Fibroblast of gingiva (primary cell): Measurements from ENCODE around the gene ZNF277.
A peak's percentile ranks its signal among the peaks of the same experiment; 100 is the strongest.

Source experiments
- DNase-seq: peaks from one replicate; pipeline ENCODE4 v3.0.0-alpha.2; 2011; ENCODE audit warnings: low read depth

ZNF277 gene

GRCh38 chr7:112206238-112206990, at the start of gene ZNF277, which contains the start of gene DOCK4:
Gene ZNF277 (plus strand): TSS chr7:112206695. CDS start chr7:112206717, 22 bp downstream.
Gene DOCK4 (minus strand): TSS chr7:112206399. CDS start chr7:112206138, 261 bp downstream.
- DNase-seq, result peak; percentile 99

GRCh38 chr7:112157072-112157471, 49.4 kb upstream of the ZNF277 start:
- peak; percentile 52 for DNase-seq

DNA sequence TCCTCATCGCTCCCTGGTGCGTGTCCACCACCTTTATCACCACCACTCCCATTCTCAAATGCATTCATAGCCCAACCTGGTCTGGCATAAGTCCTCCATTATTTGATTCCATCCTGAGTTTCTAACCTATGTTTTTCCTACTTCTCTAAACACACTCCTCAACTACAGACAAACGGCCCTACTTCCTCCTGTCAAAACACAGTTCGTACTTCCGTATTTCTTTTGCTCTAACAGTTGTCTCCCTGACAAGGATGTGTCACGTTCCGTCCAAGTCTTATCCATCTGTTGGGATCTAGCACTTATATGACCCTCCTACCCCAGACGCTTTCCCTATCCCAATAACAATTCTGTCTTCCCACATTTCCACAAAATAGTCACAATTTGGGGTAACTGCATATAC, 47.1 kb upstream of the ZNF277 start:
- no peak for DNase-seq

- DNase-seq, result no peak
Measured at GRCh38 chr7:112160130-112160770, 46.2 kb upstream of the ZNF277 start.

GRCh38 chr7:112160771-112161150, 45.7 kb upstream of the ZNF277 start:
- DNase-seq, result no peak

DNA sequence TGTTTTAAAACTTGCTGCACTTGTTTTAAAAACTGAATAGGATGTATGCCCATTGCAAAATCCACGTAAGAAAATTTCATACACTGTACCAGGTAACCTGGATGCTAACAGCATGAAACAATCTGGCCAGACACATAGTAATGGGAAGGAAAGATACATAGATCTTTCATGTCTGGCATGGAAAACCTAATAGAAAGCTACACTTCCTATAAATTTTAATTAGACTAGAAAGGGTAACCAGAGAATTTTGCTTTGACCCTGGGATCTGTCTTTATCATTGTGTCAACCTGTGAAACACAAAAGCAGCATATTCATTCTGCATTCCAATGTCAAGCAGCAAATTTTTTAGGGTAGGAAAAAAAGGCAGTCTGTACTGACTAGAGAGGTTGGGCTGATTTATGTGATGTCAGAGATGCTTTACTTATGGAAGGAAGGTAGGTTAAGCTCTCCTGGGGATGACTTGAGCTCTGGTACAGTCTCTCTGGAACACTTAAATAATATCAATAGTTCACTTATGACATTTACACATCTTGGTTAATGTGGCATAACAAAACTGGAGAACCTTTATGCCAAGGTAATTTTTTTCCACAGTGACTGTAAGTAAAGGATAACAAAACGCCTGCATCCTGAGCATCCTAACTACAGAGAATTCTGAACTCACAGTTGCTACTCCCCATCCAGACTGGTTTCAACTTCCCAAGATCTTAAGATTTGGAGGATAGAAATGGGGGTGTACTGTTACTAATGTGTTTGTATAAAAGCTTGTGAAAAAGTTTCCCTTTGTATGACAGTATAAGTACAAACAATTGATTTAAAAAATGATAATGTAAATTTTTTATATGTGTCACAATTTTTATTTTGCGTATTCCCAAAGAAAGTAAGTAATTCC, 45.0 kb upstream of the ZNF277 start:
- no peak for DNase-seq

GRCh38 chr7:112162142-112162766, 44.2 kb upstream of the ZNF277 start:
- peak; percentile 36 for DNase-seq

DNA sequence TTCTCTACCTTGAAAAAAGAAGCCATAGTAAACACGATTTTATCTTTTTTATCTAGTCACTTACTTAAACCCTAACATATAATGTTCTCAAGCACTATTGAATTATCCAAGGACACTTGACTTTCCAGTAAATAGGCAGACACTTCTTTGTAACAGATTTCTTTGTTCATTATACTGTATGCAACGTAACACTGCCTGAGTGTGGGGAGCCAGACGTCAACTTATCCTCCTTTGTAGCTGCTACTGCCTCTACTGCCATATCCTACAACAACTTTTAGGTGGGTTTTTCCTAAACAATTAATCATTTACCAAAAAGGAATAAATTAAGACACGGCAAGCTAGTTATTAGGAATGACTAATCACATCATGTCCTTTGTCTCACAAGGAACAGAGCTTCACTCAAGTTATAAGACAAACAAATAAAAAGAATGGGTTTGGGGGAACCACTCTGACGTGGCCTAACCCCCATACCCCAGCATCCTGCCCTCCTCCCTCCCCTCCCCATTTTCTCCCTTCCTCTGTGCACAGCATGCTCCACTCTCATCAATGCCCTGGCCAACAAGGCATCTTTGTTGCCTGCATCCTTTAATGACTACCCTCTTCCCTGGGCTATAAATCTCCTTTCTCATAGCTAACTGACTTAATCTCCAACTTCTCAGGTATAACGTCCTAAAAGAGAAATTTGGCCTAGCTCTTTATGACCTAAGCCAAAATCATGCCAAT, 43.5 kb upstream of the ZNF277 start:
- no peak for DNase-seq

DNA sequence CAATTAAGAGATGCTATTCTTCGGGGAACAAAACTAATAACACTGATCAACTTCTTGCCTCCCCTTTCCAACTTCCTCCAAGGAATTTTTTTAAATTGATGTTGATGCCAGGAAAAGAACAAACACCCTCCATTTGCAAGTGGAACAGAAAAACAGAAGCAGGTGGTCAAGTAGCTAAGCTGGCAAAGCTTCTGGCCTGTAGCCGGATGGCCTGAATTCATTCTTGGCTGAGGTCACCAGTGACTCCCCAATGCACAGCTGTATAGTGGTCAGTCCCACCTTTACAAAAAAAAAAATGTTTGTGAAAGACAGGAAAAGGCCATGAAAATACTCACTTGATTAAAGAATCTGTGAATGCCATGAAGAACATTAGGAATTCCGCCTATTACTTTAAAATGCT, 39.3 kb upstream of the ZNF277 start:
- no peak for DNase-seq

DNA sequence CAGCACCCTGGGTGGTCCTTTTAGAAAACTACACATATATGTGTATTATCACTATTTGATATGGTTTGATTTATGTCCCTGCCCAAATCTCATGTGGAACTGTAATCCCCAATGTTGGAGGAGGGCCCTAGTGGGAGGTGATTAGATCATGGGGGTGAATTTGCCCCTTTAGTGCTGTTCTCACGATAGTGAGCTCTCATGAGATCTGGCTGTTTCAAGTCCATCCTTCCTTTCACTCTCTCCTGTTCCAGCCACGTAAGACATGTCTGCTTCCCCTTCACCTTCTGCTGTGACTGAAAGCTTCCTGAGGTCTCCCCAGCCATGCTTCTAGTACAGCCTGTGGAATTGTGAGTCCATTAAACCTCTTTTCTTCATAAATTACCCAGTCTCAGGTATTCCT, 37.6 kb upstream of the ZNF277 start:
- no peak for DNase-seq

GRCh38 chr7:112171673-112172072, 34.8 kb upstream of the ZNF277 start:
- no peak for DNase-seq

DNA sequence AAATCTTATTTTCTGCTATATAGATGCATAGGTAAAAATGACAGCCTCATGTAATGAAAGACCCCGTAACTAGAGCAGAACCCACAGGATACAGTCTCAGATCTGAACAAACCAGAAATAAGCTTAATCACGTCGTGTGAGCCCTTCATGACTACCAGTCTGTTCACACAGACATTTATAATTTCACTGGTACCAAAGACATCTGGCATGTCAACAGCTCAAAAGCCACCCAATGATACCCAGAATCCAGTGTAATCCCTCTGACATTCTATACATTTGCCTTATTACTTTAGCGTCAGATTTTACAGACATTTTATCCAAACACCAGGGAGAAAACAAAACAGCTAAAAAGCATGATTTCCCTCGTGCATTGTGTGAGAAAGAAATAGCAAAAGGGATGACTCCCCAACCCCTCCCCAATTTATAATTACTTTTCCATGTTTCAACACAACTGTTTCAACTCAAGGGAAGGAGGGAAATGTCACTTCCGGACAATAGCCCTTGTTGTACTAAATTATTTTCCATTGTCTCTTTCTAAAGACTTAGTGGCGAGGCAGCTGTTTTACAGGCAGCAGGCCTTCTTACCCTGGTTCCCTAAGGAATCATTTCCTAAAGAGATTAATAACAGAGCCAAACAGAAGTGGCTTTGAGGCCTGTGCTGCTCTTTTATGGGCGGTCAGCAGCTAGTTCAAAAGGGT, 33.5 kb upstream of the ZNF277 start:
- peak; percentile 14 for DNase-seq

GRCh38 chr7:112173568-112173905, 33.0 kb upstream of the ZNF277 start:
- DNase-seq, result no peak

GRCh38 chr7:112174192-112174591, 32.3 kb upstream of the ZNF277 start:
- no peak for DNase-seq

- no peak for DNase-seq
Measured at GRCh38 chr7:112176241-112176640, 30.3 kb upstream of the ZNF277 start.

DNA sequence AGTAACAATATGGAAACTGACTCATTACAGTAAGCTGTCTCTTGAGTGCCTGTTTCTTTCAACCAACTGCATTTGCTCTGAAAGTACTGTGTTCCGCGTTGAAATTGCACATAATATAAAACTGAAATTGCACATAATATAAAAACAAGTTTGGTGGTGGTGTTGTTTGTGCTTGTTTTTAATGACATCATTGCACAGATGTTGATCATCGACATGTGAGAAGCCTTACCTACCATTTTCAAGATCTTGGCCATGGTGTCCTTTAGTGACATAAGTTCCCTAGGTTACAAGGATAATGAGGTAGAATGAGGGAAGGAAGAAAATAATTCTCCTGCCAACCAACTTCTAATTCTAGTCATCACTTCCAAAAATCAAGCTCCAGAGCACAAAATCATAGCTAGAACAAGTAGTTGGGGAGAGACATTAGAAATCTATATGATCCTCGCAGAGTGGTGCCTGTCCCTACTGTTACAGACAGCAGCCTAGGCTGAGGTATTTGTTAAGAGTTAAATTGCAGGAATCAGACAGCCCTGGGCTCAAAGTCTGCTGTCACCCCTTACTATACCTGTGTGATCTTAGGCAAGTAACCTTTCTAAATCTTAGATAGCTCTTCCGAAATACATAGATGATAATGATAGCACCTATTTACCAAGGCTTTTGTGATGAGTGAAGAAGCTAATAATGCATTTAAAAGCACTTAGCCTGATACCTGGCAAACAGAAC, 29.6 kb upstream of the ZNF277 start:
- no peak for DNase-seq

GRCh38 chr7:112180223-112180622, 26.3 kb upstream of the ZNF277 start:
- no peak for DNase-seq

- no peak for DNase-seq
Measured at GRCh38 chr7:112182749-112183148, 23.7 kb upstream of the ZNF277 start.

DNA sequence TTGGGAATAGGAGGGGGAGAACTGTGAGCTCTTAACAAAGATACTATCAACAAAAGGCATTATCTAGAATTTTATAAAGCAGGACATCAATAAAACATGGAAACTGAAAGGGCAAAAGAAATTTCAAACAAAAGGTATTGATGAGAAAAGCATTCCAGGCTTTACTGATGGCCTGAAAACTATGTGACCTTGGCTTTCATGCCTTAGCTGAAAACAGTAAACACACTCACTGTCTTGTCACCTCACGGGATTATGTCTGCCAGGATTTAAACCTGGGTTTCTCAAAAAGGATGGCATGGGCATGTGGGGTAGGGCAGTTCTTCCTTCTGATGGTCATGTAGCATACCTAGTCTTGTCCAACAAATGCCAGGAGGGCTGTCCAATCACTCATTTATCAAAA, 23.2 kb upstream of the ZNF277 start:
- no peak for DNase-seq

GRCh38 chr7:112184455-112184854, 22.0 kb upstream of the ZNF277 start:
- no peak for DNase-seq
